Measurements from ENCODE around the gene PKD1L1. TPM values are rescaled to one million over a fixed set of nuclear protein-coding genes. Genes with fewer than 3 reads are reported as not detected.

PKD1L1 gene
- polyA plus RNA-seq, 1 of the 3 experiments (the other 2 are of a cell fraction): 0.10 TPM

GRCh38 chr7:47890606-47891005 lies 57.7 kb downstream of the PKD1L1 start:
- H3K4me1 ChIP-seq (ENCODE audit: control insufficient read depth in 1 of 2, insufficient read depth in 2 of 2, low read depth in 1 of 2, low read length in 1 of 2): no peaks in the 10 kb centered on the region; a peak in 1 of 4 replicates
- H3K4me2 ChIP-seq: no peak overlapping the region
- peaks cover 16% of the 10 kb centered on the region; the same call in 1 of the 2 replicates for H3K27me3 ChIP-seq (ENCODE audit: insufficient read depth)
- H3K9me2 ChIP-seq: no peaks in the 10 kb centered on the region
- ChIA-PET POLR2A (no interaction called here), CTCF (interaction anchor here (2.0 to 2.2 kb wide), 2 partner anchors 17 to 54 kb away, joined by 5 to 6 read pairs; no protein-coding TSS in a partner anchor)
- no peak overlapping the region for H3K9ac ChIP-seq
- no peaks in the 10 kb centered on the region for H3K79me2 ChIP-seq (ENCODE audit: insufficient read depth)
- H3K4me3 ChIP-seq (ENCODE audit: low read depth in 2 of 2, low read length in 1 of 2): no peak overlapping the region
- no peaks in the 10 kb centered on the region for H3F3A ChIP-seq (replicated peaks; ENCODE audit: insufficient read depth)
- no peak overlapping the region for H2AFZ ChIP-seq (ENCODE audit: low read depth)
- no peak for DNase-seq
- WGBS (ENCODE audit: low lambda C conversion rate): 83% methylated on average over 9 of the region's 9 CpGs
- H3K36me3 ChIP-seq (replicated peaks in 1 of 2; ENCODE audit: control insufficient read depth in 1 of 2, insufficient read depth in 2 of 2, low read length in 1 of 2): no peaks in the 10 kb centered on the region
- H3K9me3 ChIP-seq: no peaks in the 10 kb centered on the region
- TF ChIP-seq SIN3A (IDR thresholded peaks at IDR 0.05; ENCODE audit: borderline replicate concordance, low read depth, low read length): no peak
- no peak for TF ChIP-seq USF2 (IDR thresholded peaks at IDR 0.05; ENCODE audit: borderline replicate concordance, low read depth, low read length)
- TF ChIP-seq MAX (IDR thresholded peaks at IDR 0.05; ENCODE audit: low read depth): no peak
- TF ChIP-seq TCF12 (IDR thresholded peaks at IDR 0.05): no peak
- no peak for TF ChIP-seq NRF1 (IDR thresholded peaks at IDR 0.05; ENCODE audit: low read depth, low read length)
- TF ChIP-seq SMC3 (IDR thresholded peaks at IDR 0.05; ENCODE audit: low read depth, low read length): no peak
- TF ChIP-seq FOSL2 (IDR thresholded peaks at IDR 0.05; ENCODE audit: borderline replicate concordance, low read depth): no peak
- no peak for TF ChIP-seq FOXJ3 (CRISPR knock-in tag; IDR thresholded peaks at IDR 0.05)
- TF ChIP-seq MEF2A (IDR thresholded peaks at IDR 0.05; ENCODE audit: borderline replicate concordance, low read depth): no peak
- no peak overlapping the region for H3K27ac ChIP-seq (ENCODE audit: low read depth in 2 of 2, low read length in 1 of 2)
- H4K20me1 ChIP-seq (ENCODE audit: insufficient read depth): no peaks in the 10 kb centered on the region

DNA sequence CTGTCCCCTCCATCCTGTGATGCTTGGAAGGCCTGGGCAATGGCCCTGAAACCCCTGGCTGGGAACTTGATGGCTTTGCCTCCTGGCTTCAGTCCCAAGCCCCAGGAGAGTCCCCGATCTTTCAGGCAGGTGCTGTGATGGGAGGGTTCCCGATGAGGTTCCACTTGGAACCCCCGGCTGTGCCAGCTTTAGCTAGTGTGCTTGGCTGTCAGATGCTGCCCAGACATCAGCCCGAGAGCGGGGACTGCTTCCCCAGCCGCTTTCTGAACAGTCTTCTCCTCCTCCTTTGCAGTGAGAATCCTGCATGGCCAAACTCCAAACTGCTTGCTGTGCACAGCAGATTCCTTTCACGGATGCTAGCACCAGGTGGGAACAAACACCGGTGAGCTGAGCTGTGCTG lies 58.1 kb downstream of the PKD1L1 start:
- Histone ChIP-seq H3K79me2 (ENCODE audit: insufficient read depth) (no peaks in the 10 kb centered on the region), H3F3A (replicated peaks; ENCODE audit: insufficient read depth) (no peaks in the 10 kb centered on the region), H3K36me3 (replicated peaks in 1 of 2; ENCODE audit: control insufficient read depth in 1 of 2, insufficient read depth in 2 of 2, low read length in 1 of 2) (no peaks in the 10 kb centered on the region), H3K9me2 (no peaks in the 10 kb centered on the region), H3K4me3 (ENCODE audit: low read depth in 2 of 2, low read length in 1 of 2) (no peak overlapping the region), H2AFZ (ENCODE audit: low read depth) (no peak overlapping the region), H3K27ac (ENCODE audit: low read depth in 2 of 2, low read length in 1 of 2) (no peak overlapping the region), H3K9me3 (no peaks in the 10 kb centered on the region), H3K4me2 (no peak overlapping the region), H4K20me1 (ENCODE audit: insufficient read depth) (no peaks in the 10 kb centered on the region), H3K27me3 (ENCODE audit: insufficient read depth) (peaks cover 20% of the 10 kb centered on the region; the same call in 1 of the 2 replicates), H3K4me1 (ENCODE audit: control insufficient read depth in 1 of 2, insufficient read depth in 2 of 2, low read depth in 1 of 2, low read length in 1 of 2) (no peaks in the 10 kb centered on the region; a peak in 1 of 4 replicates), H3K9ac (no peak overlapping the region)
- TF ChIP-seq MAX (IDR thresholded peaks at IDR 0.05; ENCODE audit: low read depth): no peak
- no peak for TF ChIP-seq NFIC (IDR thresholded peaks at IDR 0.05; ENCODE audit: borderline replicate concordance)
- no peak for TF ChIP-seq RCOR1 (IDR thresholded peaks at IDR 0.05; ENCODE audit: low read length)
- no peak for TF ChIP-seq SIN3A (IDR thresholded peaks at IDR 0.05; ENCODE audit: borderline replicate concordance, low read depth, low read length)
- TF ChIP-seq MXI1 (IDR thresholded peaks at IDR 0.05; ENCODE audit: low read depth, low read length): no peak
- no peak for TF ChIP-seq EZH2phosphoT487 (IDR thresholded peaks at IDR 0.05; ENCODE audit: borderline replicate concordance, low read depth)
- no peak for TF ChIP-seq FOXM1 (IDR thresholded peaks at IDR 0.05; ENCODE audit: low read depth)
- TF ChIP-seq ELF1 (IDR thresholded peaks at IDR 0.05): no peak
- no peak for TF ChIP-seq MEF2A (IDR thresholded peaks at IDR 0.05; ENCODE audit: borderline replicate concordance, low read depth)
- no peak for TF ChIP-seq FOXJ3 (CRISPR knock-in tag; IDR thresholded peaks at IDR 0.05)
- no peak for TF ChIP-seq GABPA (IDR thresholded peaks at IDR 0.05; ENCODE audit: low read depth)
- no peak for TF ChIP-seq TEAD4 (IDR thresholded peaks at IDR 0.05; ENCODE audit: borderline replicate concordance, insufficient read depth)
- TF ChIP-seq USF1 (IDR thresholded peaks at IDR 0.05; ENCODE audit: borderline replicate concordance, low read depth): no peak
- TF ChIP-seq RAD21 (IDR thresholded peaks at IDR 0.05; ENCODE audit: low read length): no peak
- TF ChIP-seq, protein P1, sequence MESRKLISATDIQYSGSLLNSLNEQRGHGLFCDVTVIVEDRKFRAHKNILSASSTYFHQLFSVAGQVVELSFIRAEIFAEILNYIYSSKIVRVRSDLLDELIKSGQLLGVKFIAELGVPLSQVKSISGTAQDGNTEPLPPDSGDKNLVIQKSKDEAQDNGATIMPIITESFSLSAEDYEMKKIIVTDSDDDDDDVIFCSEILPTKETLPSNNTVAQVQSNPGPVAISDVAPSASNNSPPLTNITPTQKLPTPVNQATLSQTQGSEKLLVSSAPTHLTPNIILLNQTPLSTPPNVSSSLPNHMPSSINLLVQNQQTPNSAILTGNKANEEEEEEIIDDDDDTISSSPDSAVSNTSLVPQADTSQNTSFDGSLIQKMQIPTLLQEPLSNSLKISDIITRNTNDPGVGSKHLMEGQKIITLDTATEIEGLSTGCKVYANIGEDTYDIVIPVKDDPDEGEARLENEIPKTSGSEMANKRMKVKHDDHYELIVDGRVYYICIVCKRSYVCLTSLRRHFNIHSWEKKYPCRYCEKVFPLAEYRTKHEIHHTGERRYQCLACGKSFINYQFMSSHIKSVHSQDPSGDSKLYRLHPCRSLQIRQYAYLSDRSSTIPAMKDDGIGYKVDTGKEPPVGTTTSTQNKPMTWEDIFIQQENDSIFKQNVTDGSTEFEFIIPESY (IDR thresholded peaks at IDR 0.05; ENCODE audit: borderline replicate concordance, low read depth): no peak
- TF ChIP-seq, protein P2, sequence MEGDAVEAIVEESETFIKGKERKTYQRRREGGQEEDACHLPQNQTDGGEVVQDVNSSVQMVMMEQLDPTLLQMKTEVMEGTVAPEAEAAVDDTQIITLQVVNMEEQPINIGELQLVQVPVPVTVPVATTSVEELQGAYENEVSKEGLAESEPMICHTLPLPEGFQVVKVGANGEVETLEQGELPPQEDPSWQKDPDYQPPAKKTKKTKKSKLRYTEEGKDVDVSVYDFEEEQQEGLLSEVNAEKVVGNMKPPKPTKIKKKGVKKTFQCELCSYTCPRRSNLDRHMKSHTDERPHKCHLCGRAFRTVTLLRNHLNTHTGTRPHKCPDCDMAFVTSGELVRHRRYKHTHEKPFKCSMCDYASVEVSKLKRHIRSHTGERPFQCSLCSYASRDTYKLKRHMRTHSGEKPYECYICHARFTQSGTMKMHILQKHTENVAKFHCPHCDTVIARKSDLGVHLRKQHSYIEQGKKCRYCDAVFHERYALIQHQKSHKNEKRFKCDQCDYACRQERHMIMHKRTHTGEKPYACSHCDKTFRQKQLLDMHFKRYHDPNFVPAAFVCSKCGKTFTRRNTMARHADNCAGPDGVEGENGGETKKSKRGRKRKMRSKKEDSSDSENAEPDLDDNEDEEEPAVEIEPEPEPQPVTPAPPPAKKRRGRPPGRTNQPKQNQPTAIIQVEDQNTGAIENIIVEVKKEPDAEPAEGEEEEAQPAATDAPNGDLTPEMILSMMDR (IDR thresholded peaks at IDR 0.05): no peak
- ChIA-PET POLR2A (no interaction called here), CTCF (interaction anchor here (2.2 kb wide), 1 partner anchor 55 kb away, joined by 5 read pairs; no protein-coding TSS in a partner anchor)
- no peak for DNase-seq
- WGBS (ENCODE audit: low lambda C conversion rate): 59% methylated on average over 5 of the region's 8 CpGs

All from SK-N-SH (cell line).